ENCODE data around the gene CREB3.

DNA sequence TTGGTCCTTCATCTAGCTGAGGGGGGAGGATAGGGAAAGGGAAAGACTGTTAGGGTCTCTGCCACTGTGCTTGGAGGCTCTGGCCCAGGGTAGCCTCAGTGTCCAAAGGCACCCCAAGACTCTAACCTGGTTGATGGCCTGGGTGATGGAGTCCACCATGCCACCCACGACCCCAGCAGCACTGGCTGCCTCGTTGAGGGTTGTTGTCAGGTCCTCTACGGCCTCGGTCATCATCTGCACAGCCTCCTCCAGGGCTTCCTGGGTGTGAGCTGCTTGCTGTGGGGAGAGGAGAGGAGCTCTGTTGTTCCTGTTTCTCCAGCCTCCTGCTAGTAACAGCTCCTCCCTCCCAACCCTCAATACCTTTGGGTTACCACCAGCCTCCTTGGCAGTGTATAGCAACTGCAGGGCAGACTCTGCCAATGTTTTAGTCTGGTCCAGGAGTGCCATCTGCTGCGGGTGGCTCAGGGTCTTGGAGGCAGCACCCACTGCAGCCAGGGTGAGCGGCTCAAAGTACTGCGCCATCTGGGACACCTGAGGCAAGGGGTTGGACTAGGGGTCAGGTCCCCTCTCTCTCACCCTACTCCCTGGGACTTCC is 26.5 kb upstream of the CREB3 start:
- TF ChIP-seq, protein P1, sequence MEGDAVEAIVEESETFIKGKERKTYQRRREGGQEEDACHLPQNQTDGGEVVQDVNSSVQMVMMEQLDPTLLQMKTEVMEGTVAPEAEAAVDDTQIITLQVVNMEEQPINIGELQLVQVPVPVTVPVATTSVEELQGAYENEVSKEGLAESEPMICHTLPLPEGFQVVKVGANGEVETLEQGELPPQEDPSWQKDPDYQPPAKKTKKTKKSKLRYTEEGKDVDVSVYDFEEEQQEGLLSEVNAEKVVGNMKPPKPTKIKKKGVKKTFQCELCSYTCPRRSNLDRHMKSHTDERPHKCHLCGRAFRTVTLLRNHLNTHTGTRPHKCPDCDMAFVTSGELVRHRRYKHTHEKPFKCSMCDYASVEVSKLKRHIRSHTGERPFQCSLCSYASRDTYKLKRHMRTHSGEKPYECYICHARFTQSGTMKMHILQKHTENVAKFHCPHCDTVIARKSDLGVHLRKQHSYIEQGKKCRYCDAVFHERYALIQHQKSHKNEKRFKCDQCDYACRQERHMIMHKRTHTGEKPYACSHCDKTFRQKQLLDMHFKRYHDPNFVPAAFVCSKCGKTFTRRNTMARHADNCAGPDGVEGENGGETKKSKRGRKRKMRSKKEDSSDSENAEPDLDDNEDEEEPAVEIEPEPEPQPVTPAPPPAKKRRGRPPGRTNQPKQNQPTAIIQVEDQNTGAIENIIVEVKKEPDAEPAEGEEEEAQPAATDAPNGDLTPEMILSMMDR (IDR thresholded peaks at IDR 0.05): no peak
- TF ChIP-seq POLR2A (IDR thresholded peaks at IDR 0.05) (no peak), POLR2AphosphoS5 (IDR thresholded peaks at IDR 0.05; ENCODE audit: insufficient read depth in 1 of 2, low read depth in 1 of 2) (no peak)

Data from vagina (tissue), 2 donors.